ENCODE results near the gene PDIA4.
"Not testable (repeated sequence)": the region's sequence is repeated elsewhere in the genome, so short reads cannot be mapped to it uniquely, and the experiment has no call there.

The PDIA4 gene, protein sequence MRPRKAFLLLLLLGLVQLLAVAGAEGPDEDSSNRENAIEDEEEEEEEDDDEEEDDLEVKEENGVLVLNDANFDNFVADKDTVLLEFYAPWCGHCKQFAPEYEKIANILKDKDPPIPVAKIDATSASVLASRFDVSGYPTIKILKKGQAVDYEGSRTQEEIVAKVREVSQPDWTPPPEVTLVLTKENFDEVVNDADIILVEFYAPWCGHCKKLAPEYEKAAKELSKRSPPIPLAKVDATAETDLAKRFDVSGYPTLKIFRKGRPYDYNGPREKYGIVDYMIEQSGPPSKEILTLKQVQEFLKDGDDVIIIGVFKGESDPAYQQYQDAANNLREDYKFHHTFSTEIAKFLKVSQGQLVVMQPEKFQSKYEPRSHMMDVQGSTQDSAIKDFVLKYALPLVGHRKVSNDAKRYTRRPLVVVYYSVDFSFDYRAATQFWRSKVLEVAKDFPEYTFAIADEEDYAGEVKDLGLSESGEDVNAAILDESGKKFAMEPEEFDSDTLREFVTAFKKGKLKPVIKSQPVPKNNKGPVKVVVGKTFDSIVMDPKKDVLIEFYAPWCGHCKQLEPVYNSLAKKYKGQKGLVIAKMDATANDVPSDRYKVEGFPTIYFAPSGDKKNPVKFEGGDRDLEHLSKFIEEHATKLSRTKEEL

DNA sequence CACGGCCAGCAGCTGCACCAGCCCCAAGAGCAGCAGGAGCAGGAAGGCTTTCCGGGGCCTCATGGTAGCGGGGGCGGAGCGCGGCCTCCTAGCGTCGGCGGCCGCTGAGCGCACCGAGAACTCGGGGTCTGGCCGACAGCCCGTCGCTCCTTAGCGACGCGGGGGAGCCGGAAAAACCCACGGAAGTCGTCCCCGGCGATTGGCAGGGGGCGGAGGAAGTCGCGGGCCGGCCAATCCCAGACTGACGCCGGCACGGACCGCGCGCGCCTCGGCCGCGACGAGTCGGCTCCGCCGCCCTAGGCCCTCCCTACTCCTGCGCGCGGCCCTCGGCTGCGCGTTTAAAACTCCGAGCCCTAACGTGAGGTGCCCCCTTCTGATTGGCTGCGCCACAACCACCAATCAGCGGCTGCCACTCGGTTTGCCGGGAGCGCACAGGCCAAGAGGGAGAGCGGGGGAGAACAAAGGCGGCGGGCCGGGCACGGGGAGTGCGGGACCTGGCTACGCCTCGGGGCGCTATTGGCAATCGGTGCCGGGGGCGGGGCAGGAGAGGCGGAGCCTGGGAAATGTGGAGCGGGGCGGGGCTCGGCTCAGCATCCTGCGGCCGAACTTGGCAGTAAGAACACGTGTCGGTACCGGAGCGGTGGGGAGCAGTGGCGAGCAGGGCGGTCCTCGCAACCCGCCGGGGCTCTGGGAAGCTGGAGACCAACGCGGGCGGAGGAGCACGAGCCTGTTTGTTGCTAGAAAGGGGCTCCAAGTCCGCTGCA lies at the start of gene PDIA4:
Gene PDIA4, minus strand, starts transcription at position 160 of the 764 bp plus-strand sequence. Its CDS starts 97 bp downstream, at position 63.
- peak; percentile 99 for DNase-seq

DNA sequence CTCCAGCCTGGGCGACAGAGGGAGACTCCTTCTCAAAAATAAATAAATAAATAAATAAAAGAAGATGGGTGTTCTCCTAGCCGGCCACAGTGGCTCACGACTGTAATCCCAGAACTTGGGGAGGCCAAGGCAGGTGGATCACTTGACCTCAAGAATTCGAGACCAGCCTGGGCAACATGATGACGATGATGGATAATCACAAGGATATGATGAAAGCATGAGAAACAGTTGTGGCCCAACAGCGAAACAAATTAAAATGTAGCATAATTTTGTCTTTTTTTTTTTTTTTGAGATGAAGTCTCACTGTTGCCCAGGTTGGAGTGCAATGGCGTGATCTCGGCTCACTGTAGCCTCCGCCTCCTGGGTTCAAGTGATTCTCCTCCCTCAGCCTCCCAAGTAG lies 49.3 kb upstream of the PDIA4 start:
- no peak for DNase-seq

DNA sequence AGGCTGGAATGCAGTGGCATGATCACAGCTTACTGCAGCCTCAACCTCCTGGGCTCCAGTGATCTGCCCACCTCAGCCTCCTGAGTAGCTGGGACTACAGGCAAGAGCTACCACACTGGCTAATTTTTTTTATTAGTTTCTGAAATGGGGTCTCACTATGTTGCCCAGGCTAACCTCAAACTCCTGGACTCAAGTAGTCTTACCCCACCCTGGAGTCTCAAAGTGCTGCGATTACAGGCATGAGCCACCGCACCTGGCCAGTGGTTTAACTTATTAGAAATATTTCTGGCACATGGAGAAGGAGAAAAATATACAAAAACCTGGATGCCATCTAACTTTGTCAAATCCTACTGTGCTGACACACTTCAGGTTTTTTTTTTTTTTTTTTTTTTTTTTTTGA lies 47.0 kb upstream of the PDIA4 start:
- no peak for DNase-seq

DNA sequence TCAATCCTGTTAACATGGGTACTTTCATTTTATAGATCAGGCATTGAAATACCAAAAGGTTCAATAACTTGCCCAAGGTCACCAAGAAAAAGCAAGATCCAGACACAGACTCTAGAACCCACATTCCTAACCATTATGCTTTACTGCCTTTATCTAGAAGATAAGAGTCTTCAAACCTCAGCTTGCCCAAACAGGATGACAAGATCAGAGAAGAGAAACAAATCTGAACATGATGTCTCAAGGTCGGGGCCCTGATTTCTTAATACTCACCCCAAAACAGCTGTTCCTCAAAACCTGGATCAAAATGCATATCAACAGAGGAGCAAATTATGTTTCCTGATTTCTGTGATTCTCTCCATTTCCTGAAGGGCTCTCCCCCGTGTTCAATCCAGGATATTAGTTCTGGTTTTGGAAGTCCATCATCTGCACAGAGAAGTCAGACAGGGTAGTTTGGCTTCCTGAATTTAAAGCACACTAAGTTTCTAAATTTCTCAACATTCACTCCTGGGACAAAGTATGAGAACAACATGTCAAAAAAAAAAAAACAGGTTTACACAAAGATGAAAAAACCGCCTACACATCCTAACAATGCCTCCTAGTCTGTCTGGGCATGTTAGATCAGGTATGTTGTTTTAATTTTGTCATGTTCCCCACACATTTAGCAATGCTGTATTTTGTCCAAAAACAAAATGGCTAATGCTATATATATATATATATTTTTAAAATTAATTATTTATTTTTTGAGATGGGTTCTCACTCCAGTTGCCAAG lies 46.0 kb upstream of the PDIA4 start:
- no peak for DNase-seq

DNA sequence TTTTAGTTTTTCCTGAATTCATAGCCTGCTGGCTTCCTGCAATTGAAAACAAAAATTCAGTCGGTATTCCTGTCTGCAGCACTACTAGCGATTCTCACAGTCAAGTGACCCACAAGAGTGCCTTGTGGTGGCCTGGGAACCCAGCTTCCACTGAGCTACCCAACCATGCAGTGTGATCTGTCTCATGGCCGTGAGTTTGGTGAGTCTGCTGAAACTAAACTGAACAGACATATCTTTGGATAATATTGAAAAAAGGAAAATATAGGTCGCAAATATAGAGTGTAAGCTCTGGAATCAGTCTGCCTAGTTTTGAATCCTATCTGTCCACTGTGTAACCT lies 44.1 kb upstream of the PDIA4 start:
- DNase-seq: no peak

DNA sequence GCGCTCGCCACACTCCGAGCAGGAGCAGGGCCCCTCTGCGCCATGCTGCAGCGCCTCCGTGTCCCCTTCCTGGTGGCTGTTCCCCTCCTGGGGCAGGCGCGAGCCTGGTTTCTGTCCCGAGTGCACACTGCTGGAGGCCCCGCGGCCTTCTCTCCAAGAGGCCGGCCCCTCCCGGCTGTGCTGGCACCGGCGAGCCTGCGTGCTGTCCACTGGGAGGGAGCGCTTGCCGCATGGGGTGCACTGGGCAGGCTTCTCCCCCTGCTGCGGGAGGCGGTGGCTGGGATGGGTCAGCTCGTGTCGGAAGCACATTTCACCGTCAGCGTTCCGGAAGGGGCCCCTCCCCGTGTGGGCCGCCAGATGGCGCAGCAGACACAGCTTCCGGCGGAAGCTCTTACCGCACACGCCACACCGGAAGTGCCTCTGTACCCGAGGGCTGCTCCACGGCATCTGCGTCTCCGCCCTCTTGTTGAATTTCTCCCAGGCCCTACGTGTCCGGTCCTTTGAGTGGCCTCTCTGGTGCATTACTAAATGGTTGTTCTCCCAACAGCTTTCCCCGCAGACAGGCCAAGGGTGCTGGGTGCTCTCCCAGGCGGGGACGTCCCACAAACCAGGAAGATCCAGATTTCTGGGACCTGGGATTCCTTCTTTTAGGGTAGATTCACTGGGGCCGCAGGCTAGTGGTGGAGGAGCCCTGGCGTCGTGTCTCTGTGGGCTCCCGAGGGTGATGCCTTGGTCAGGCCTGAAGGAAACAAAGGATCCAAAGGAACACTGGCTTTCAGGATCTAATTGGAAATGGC lies 43.5 kb upstream of the PDIA4 start:
- DNase-seq: no peak

DNA sequence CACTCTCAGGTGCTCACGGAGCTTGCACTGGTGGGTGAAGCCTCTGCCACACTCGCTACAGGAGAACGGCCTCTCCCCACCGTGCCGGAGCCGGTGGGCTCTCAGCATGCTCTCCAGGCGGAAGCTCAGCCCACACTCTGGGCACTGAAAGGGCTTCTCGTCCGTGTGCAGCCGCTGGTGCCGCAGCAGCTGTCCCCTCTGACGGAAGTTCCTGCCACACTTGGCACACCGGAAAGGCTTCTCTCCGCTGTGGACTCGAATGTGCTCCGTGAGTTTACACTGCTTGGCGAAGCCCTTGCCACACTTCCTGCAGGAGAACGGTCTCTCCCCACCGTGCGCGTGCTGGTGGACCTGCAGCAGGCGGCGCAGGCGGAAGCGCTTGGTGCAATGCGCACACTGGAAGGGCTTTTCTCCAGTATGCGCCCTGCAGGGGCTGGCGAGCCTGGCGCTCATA lies 42.9 kb upstream of the PDIA4 start:
- DNase-seq: no peak

DNA sequence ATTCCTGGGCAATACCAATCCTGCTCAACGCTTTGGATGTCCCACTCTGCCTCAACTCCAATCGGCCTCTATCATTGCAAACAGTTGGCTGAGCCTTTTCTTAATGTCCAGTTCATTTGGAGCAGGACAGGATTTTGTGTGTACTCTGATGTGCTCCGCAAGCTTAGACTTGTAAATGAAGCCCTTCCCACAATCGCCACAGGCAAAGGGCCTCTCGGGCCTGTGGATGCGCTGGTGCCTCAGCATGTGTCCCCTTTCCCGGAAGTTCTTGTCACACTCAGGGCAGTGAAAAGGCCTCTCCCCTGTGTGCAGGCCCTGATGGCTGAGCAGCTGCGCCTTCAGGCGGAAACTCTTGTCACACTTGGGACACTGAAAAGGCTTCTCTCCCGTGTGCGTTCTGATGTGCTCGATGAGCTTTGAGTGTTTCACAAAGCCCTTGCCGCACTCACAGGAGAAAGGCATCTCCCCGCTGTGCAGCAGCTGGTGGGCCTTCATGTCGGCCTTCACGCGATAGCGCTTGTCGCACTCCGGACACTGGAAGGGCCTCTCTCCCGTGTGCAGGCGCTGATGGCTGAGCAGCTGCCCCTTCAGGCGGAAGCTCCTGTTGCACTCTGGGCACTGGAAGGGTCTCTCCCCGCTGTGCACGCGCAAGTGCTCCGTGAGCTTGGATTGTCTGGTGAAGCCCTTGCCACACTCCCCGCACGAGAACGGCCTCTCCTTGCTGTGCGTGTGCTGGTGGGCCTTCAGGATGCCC lies 42.2 kb upstream of the PDIA4 start:
- no peak for DNase-seq

DNA sequence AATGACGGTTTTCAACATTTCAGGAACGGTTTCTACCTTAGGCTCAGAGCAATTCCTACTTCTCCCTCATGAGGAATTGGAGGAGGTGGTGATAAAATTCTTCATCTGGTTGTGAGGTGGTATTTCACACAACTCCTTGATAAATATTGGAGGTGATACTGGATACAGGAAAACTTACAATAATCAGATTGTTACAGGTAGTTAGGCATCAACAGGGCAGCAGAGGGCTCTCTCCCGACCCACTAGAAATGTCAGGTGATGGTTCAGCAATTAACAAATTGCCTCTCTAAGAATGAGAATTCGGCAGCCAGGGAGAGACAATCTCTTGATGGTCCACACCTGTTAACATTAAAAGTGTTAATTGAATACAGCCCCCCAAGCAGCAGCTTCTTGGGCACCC lies 39.6 kb upstream of the PDIA4 start:
- no peak for DNase-seq

DNA sequence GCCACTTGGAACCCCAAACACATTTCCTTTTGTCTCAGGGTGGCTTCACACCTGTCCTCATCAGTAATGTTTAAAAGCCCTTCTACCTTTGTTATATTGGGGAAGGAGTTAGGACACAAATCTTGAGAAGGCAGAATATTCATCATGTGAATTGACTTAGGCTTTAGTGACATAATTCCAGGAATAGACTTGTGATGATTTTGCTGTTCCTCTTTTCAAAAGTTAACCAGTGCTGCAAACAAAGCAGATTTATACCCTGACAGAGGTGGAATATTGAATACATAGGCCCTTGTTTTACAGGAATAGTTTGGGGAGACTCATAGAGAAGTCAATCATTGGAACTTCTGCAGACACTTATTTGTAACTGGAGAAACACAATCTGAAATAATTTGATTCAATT lies 35.2 kb upstream of the PDIA4 start:
- DNase-seq: no peak

DNA sequence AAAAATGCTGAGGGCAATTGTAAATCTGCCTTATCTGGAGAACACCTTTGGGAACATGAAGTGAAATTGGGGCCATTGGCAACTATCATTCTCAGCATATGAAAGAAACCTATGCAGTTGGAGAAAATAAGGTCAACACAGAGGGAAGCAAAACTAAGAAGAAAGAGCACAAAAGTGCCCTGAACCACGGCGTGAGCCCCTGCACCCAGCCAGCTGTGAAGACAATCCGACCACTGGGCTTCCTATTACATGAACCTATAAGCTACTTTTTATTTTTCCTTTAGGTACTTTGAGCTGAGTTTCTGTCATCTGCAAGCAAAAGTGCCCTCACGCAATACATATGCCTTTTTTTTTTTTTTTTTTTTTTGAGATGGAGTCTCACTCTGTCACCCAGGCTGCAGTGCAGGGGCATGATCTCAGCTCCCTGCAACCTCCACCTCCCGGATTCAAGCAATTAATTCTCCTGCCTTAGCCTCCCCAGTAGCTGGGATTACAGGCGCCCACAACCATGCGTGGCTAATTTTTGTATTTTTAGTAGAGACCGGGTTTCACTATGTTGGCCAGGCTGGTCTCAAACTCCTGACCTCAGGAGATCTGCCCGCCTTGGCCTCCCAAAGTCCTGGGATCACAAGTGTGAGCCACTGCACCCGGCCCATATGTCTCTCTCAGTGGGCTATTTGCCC lies 34.1 kb upstream of the PDIA4 start:
- DNase-seq: not testable (repeated sequence)

DNA sequence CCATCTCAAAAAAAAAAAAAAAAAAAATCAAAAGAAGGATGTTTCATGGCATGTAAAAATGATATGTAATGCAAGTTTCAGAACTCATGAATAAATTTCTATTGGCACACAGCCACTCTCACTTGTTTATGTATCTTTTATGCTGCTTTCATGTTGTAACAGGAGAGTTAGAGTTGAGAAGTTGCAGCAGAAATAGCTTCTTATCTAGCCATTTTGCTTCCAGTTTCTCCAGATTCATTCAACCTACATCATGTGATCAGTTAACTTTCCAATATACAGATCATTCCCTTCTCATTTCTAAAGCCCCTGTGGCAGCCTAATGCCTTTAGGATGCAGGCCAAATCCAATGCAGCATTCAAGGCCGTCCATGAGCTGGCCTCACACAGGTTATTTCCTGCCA lies 31.9 kb upstream of the PDIA4 start:
- DNase-seq: no peak

DNA sequence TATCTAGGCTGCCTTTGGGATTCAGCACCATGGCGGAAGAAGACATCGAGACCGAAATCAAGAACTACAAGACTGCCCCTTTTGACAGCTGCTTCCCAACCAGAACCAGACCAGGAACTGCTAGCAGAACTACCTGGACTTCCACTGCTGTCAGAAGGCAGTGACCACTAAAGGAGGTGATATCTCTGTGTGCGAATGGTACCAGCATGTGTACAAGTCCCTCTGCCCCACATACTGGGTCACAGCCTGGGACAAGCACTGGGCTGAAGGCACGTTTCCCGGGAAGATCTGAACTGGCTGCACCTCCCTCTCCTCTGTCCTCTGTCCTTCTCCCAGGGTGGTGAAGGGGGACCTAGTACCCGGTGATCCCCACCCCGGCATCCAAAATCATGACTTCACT lies 25.6 kb upstream of the PDIA4 start:
- DNase-seq: no peak

DNA sequence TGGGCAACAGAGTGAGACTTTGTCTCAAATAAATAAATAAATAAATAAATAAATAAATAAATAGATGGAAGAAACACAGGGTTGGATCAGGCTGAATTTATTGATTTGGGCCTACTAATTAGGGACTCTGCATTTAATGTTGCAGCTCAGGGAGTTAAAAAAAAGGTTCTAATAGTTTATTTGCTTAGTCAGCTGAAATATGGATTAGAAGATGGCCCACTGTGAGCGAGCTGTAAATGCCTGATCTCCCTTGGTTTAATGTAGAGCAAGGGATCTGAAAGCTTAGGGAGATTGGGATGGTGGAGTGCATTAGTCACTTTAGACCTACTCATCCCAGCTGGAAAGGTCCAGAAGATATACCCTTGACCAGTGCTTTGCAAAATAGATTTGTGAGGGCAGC lies 25.1 kb upstream of the PDIA4 start:
- no peak for DNase-seq

DNA sequence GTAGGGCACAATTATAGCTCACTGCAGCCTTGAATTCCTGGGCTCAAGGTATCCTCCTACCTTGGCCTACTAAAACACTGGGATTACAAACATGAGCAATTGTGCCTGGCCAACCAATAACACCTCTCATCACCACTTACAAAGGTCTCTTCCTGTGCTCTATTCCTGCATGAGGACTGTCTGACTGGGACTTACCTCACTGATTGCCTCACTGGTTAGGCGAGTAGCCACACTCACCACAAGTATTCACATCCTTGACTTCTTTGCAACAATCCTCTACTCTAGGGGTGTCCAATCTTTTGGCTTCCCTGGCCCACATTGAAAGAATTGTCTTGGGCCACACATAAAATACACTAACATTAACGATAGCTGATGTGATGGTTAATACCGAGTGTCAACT lies 22.6 kb upstream of the PDIA4 start:
- DNase-seq: no peak

DNA sequence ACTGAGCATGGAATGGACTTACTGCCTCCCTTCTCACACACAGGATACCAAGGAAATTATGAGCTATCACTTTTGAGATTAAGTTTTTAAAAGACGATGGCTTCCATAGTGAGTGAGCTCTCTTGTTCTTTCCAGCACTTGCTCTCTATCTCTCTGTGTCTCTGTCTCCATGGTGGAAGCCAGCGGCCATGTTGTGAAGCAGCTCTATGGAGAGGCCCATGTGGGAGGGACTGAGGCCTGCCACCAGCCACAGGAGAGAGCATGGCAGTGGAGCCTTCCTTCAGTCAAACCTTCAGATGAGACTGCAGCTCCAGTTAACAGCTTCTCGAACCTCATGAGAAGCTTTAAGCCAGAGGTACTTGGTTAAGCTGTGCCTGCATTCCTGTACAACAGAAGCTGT lies 20.5 kb upstream of the PDIA4 start:
- no peak for DNase-seq

DNA sequence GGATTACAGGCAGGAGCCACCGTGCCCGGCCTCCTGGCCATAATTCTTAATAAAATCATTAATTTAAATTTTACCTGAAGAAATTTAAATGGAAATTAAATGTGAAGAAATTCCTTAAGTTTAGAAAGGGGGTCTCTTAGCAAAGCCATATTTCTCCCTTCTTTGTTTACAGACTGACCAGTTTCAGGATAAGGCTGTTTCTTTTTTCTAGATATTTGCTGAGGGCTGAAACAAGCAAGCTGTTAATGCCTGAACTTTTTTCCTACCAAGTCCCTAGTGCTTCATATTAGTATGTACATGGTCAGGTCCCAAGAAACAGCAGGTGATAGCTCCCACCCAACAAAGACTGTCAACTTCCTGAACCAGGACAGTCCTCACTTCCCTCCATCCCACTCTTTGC lies 18.1 kb upstream of the PDIA4 start:
- DNase-seq: no peak

DNA sequence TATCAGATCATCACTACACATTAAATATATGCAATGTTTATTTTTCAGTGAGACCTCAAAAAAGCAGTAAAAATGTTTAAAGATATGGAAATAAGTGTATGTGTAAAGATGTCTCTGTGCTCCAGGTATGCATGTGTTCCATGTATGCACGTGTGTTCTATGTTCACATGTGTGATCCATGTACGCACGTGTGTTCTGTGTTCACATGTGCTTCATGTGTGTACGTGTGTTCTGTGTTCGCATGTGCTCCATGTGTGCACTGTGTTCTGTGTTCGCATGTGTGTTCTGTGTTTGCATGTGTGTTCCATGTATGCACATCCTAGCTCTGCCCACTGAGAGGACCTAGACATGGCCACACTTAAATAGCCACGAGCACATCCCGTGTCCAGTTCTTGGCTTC lies 15.6 kb upstream of the PDIA4 start:
- no peak for DNase-seq

DNA sequence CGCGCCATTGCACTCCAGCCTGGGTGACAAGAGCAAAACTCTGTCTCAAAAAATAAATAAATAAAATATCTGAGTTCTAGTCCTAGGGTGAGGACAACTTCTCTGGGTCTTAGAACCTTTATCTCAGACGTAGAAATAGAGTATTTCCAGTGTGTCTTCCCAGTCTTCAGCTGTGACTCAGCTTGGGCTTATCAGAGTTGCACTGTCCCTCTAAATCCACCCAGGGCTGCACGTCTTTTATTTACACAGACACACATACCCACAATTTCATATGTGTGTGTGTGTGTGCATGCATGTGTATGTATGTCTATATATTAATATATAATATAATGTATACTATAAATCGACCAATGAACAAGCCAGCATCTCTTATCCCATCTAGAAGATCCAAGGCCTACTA lies 13.0 kb upstream of the PDIA4 start:
- no peak for DNase-seq

DNA sequence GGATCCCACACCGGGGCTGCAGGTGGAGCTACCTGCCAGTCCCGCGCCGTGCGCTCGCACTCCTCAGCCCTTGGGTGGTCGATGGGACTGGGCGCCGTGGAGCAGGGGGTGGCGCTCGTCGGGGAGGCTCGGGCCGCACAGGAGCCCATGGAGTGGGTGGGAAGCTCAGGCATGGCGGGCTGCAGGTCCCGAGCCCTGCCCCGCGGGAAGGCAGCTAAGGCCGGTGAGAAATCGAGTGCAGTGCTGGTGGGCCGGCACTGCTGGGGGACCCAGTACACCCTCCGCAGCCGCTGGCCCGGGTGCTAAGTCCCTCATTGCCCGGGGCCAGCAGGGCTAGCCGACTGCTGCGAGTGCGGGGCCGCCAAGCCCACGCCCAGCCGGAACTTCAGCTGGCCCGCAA lies 10.3 kb upstream of the PDIA4 start:
- not testable (repeated sequence) for DNase-seq

DNA sequence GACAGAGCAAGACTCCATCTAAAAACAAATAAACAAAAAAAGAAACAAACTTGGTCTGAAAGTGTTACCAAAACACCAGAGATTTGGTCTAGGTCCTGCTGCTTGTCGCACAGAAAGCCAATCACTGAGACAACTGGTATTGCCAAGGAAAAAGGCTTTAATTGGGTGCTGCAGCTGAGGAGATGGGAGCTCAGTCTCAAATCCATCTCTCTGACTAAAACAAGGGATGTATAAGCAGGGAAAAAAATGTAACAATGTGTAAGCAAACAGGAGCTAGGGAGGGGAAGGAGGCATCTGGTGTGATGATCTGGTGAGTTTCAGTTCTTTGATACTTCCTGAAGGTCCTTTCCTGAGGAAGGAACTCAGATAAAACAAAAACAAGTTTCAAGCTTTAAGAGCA lies 8.4 kb upstream of the PDIA4 start:
- no peak for DNase-seq

Measured in NCI-H2171 (cell line).